ENCODE measurements around the gene GLCCI1.

The GLCCI1 gene

DNA sequence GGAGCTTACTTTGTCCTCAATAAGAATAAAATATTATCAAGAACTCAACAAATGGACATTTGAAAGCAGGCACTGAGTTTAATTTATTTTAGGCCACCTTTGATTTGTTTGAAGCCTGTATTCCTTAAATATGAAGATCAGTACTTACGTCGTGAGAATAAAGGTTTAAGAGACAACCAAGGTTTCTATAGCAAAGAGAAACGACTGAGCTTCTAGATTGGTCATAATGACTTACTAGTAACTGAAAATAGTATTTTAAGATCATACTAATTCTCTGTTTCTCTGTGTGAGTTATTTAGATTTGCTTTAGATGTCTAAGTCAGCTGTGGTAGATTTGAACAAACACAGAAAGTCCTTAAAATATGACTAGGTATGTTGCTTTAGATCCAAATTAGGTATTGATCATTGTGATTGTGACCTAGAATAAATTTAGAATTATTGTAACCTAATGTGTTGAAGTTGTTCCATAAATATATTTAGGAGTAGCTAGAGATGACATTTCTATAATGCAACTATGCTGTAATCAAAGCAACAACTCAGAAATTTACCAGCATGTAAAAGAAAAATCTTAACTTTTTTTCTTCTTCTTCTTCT lies 2.4 kb upstream of the GLCCI1 start:
- Mint-ChIP-seq H3K27me3 (no peaks in the 10 kb centered on the region), H3K9me3 (no peaks in the 10 kb centered on the region), H3K4me3 (no peak overlapping the region), H3K36me3 (ENCODE audit: insufficient read depth) (peaks cover 9% of the 10 kb centered on the region), H3K27ac (ENCODE audit: low read depth) (no peak overlapping the region), H3K4me1 (peaks cover 5% of the 10 kb centered on the region)
- ATAC-seq (replicated peaks; ENCODE audit: extremely low read depth, poor library complexity, severe bottlenecking) (no peak), DNase-seq (ENCODE audit: low spot score in 2 of 2) (no peak)

- ATAC-seq (replicated peaks; ENCODE audit: extremely low read depth, poor library complexity, severe bottlenecking) = no peak
- Mint-ChIP-seq H3K27ac (ENCODE audit: low read depth) (peak overlapping the region; percentile 85), H3K36me3 (ENCODE audit: insufficient read depth) (peaks cover 9% of the 10 kb centered on the region), H3K4me1 (peaks cover 9% of the 10 kb centered on the region), H3K4me3 (no peak overlapping the region), H3K27me3 (no peaks in the 10 kb centered on the region), H3K9me3 (no peaks in the 10 kb centered on the region)
- no peak for DNase-seq (ENCODE audit: low spot score in 2 of 2)
Observed at GRCh38 chr7:7967886-7968543, 581 bp upstream of the GLCCI1 start.

GRCh38 chr7:7969306-7970236 lies 975 bp downstream of the GLCCI1 start:
- H3K4me1 Mint-ChIP-seq = peaks cover 18% of the 10 kb centered on the region
- no peaks in the 10 kb centered on the region for H3K9me3 Mint-ChIP-seq
- H3K36me3 Mint-ChIP-seq (ENCODE audit: insufficient read depth) = peaks cover 9% of the 10 kb centered on the region
- no peak overlapping the region for H3K27ac Mint-ChIP-seq (ENCODE audit: low read depth)
- DNase-seq (ENCODE audit: low spot score in 2 of 2) (peak; percentile 31 to 32), ATAC-seq (replicated peaks; ENCODE audit: extremely low read depth, poor library complexity, severe bottlenecking) (no peak)
- no peak overlapping the region for H3K4me3 Mint-ChIP-seq
- no peaks in the 10 kb centered on the region for H3K27me3 Mint-ChIP-seq

DNA sequence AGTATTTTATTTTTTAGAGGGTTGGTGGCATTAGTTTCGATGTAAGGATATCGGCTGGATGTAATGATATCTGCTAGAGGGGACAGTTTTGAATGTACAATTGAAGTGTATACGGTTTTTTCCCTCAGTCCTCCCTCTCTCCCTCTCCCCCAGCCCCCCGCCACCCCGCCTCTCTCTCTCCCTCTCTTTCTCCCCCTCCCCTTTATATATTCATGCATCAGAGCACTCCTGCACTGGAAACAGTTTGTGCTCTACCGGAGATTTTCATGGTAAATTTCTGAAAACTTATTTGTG lies 1.6 kb downstream of the GLCCI1 start:
- no peak overlapping the region for H3K27ac Mint-ChIP-seq (ENCODE audit: low read depth)
- no peak overlapping the region for H3K4me3 Mint-ChIP-seq
- peaks cover 9% of the 10 kb centered on the region for H3K36me3 Mint-ChIP-seq (ENCODE audit: insufficient read depth)
- H3K27me3 Mint-ChIP-seq = no peaks in the 10 kb centered on the region
- no peaks in the 10 kb centered on the region for H3K9me3 Mint-ChIP-seq
- ATAC-seq (replicated peaks; ENCODE audit: extremely low read depth, poor library complexity, severe bottlenecking) (no peak), DNase-seq (ENCODE audit: low spot score in 2 of 2) (no peak)
- peaks cover 18% of the 10 kb centered on the region for H3K4me1 Mint-ChIP-seq

DNA sequence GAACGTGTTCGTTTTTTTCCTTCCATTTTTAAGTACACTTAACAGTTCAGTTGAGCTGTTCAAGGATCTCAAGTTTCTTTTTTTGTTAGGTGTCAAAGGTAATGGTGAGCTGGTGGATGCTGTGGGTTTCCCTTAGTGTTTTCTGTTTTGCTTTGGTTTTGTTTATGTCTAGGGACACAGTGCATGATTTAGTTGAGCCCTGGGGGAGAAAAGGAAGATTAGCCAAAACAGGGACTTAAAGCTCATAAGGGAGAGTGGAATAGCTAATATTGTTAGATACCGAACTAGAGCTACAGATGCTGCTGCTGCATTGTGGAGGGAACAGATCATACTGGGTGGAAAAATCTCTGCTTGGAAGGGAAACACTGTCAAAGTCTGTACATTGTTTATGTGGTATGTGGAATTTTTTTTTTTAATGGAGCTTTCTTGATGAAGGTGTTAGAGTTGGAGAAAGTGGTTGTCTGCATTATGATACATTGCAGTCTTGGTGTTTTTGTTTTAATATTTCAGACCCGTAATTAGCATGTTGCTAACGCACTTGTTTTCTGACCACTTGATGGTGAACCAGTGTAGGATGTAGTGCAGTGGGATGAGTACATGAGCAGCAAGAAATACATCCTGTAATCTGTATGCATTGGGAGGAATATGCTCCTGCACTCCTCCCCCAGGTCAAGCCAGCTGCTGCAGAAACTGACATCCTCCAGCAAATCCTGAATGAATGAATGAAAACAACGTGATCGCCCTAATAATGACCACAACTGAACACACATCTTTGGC lies 2.1 kb downstream of the GLCCI1 start:
- H3K4me1 Mint-ChIP-seq = peaks cover 23% of the 10 kb centered on the region
- no peak overlapping the region for H3K27ac Mint-ChIP-seq (ENCODE audit: low read depth)
- H3K36me3 Mint-ChIP-seq (ENCODE audit: insufficient read depth) = peaks cover 9% of the 10 kb centered on the region
- DNase-seq (ENCODE audit: low spot score in 2 of 2) = no peak
- H3K4me3 Mint-ChIP-seq = no peak overlapping the region
- ATAC-seq (replicated peaks; ENCODE audit: extremely low read depth, poor library complexity, severe bottlenecking) = no peak
- no peaks in the 10 kb centered on the region for H3K27me3 Mint-ChIP-seq
- H3K9me3 Mint-ChIP-seq = no peaks in the 10 kb centered on the region

- Mint-ChIP-seq H3K4me3 (no peak overlapping the region), H3K4me1 (peaks cover 27% of the 10 kb centered on the region), H3K27ac (ENCODE audit: low read depth) (no peak overlapping the region), H3K36me3 (ENCODE audit: insufficient read depth) (peaks cover 11% of the 10 kb centered on the region), H3K27me3 (no peaks in the 10 kb centered on the region), H3K9me3 (no peaks in the 10 kb centered on the region)
- ATAC-seq (replicated peaks; ENCODE audit: extremely low read depth, poor library complexity, severe bottlenecking) (no peak), DNase-seq (ENCODE audit: low spot score in 2 of 2) (no peak)
Observed at GRCh38 chr7:7971308-7972040, 2.9 kb downstream of the GLCCI1 start.

GRCh38 chr7:7972128-7972527 lies 3.5 kb downstream of the GLCCI1 start:
- no peaks in the 10 kb centered on the region for H3K9me3 Mint-ChIP-seq
- ATAC-seq (replicated peaks; ENCODE audit: extremely low read depth, poor library complexity, severe bottlenecking) = no peak
- peaks cover 29% of the 10 kb centered on the region for H3K4me1 Mint-ChIP-seq
- H3K27ac Mint-ChIP-seq (ENCODE audit: low read depth) = no peak overlapping the region
- H3K4me3 Mint-ChIP-seq = no peak overlapping the region
- peaks cover 11% of the 10 kb centered on the region for H3K36me3 Mint-ChIP-seq (ENCODE audit: insufficient read depth)
- no peak for DNase-seq (ENCODE audit: low spot score in 2 of 2)
- H3K27me3 Mint-ChIP-seq = no peaks in the 10 kb centered on the region

DNA sequence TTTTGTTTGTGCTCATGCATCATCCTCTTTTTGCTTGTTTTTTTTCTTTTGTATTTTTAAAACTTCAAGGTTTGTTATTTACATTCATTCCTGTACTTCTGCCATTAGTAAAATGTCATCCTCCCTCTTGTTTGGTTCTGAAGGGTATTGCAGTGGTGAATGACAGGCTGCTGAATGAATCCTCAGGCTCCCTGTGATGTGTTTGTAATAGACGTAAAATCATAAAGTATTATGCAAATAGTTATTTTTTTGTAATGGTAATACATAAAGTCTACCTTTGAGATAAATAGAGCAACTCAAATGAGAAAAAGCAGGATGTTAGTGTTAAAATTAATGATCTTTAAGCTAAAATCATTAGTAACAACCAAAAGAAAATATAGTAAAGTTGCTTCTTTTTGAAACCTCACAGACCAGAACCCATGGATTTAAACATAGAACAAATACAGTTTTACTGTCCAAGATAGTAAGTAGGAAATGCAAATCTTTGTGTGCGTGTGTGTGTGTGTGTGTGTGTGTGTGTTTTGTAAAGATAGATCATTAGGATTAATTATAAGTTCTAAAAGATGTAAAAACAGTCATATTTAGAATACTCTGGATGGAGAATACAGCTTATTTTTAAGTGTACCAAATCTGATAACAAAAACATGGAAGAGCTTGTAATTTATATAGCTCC lies 4.5 kb downstream of the GLCCI1 start:
- no peak for DNase-seq (ENCODE audit: low spot score in 2 of 2)
- H3K4me1 Mint-ChIP-seq = peaks cover 38% of the 10 kb centered on the region
- no peak for ATAC-seq (replicated peaks; ENCODE audit: extremely low read depth, poor library complexity, severe bottlenecking)
- peaks cover 7% of the 10 kb centered on the region for H3K36me3 Mint-ChIP-seq (ENCODE audit: insufficient read depth)
- no peaks in the 10 kb centered on the region for H3K27me3 Mint-ChIP-seq
- H3K9me3 Mint-ChIP-seq = no peaks in the 10 kb centered on the region
- H3K27ac Mint-ChIP-seq (ENCODE audit: low read depth) = no peak overlapping the region
- peak overlapping the region; percentile 40 for H3K4me3 Mint-ChIP-seq

DNA sequence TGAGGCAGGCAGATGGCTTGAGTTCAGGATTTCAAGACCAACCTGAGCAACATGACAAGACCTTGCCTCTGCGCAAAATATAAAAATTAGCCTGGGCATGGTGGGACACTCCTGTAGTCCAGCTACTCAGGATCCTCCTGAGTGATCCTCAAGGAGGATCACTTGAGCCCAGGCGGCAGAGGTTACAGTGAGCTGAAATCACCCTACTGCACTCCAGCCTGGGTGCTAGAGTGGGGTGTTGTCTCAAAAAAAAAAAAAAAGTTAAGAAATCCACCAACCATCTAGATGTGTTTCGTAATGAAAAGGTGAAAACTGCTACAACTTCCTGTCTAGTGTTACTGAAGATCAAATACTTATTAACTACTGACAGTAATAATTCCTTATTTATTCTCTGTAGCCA lies 8.1 kb downstream of the GLCCI1 start:
- DNase-seq (ENCODE audit: low spot score in 2 of 2) (no peak), ATAC-seq (replicated peaks; ENCODE audit: extremely low read depth, poor library complexity, severe bottlenecking) (peak; percentile 79)
- Mint-ChIP-seq H3K27me3 (no peaks in the 10 kb centered on the region), H3K36me3 (ENCODE audit: insufficient read depth) (peaks cover 4% of the 10 kb centered on the region), H3K9me3 (no peaks in the 10 kb centered on the region), H3K4me1 (peaks cover 58% of the 10 kb centered on the region), H3K4me3 (no peak overlapping the region), H3K27ac (ENCODE audit: low read depth) (peak overlapping the region; percentile 85)

GRCh38 chr7:7977774-7978173 lies 9.2 kb downstream of the GLCCI1 start:
- H3K27me3 Mint-ChIP-seq = no peaks in the 10 kb centered on the region
- DNase-seq (ENCODE audit: low spot score in 2 of 2) (no peak), ATAC-seq (replicated peaks; ENCODE audit: extremely low read depth, poor library complexity, severe bottlenecking) (no peak)
- H3K9me3 Mint-ChIP-seq = no peaks in the 10 kb centered on the region
- H3K4me3 Mint-ChIP-seq = no peak overlapping the region
- peak overlapping the region; percentile 56 for H3K27ac Mint-ChIP-seq (ENCODE audit: low read depth)
- H3K36me3 Mint-ChIP-seq (ENCODE audit: insufficient read depth) = peaks cover 4% of the 10 kb centered on the region
- H3K4me1 Mint-ChIP-seq = peaks cover 68% of the 10 kb centered on the region

GRCh38 chr7:7978860-7979259 lies 10.3 kb downstream of the GLCCI1 start:
- H3K27me3 Mint-ChIP-seq = no peaks in the 10 kb centered on the region
- no peaks in the 10 kb centered on the region for H3K9me3 Mint-ChIP-seq
- ATAC-seq (replicated peaks; ENCODE audit: extremely low read depth, poor library complexity, severe bottlenecking) (no peak), DNase-seq (ENCODE audit: low spot score in 2 of 2) (no peak)
- no peak overlapping the region for H3K27ac Mint-ChIP-seq (ENCODE audit: low read depth)
- peaks cover 65% of the 10 kb centered on the region for H3K4me1 Mint-ChIP-seq
- peaks cover 4% of the 10 kb centered on the region for H3K36me3 Mint-ChIP-seq (ENCODE audit: insufficient read depth)
- no peak overlapping the region for H3K4me3 Mint-ChIP-seq

Measured in central memory CD8-positive, alpha-beta T cell (primary cell).